CD4-positive, alpha-beta T cell treated with Interleukin-4 for 1 hour (primary cell): ENCODE results near the gene BCAR1.
"Not testable (repeated sequence)": the region's sequence is repeated elsewhere in the genome, so short reads cannot be mapped to it uniquely, and the experiment has no call there.

Source experiments
- DNase-seq, 2 donors: peaks; one replicate each; pipeline ENCODE4 v3.0.0-alpha.2; 2020 to 2022

Gene BCAR1

DNA sequence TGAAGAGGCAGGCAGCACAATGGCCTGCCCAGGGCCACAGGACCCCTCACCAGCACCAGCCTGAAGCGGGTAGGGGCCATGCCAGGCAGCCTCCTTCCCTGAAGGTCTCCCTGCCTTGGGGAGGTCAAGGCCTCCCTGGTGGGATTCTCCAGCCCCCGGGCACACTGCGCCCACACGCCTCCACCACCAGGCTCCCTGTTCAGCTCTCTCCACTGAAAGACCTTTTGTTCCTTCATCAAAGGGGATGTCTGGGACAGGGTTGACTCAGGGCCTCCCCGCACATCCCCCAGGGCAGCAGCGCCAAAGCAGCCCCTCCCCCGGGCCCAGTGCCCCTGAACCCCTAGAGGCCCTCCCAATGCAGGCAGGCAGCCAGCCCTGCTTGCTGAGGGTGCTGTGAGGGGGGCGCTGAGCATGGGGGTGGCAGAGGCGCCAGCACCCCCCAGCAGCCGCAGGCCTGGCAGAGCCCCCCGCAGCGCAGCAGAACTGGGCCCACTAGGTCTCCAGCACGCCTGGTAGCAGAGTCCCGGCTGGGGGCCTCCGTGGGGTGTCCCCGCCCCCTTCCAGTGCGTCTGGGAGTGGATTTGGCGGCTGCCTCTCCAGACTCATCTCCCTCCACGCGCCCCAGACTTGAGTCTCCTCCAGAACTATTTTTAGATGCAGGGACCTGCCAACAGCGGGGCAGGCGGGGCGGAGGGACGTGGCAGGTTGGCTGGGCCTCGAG is 13.1 kb downstream of the BCAR1 start:
- no peak for DNase-seq

DNA sequence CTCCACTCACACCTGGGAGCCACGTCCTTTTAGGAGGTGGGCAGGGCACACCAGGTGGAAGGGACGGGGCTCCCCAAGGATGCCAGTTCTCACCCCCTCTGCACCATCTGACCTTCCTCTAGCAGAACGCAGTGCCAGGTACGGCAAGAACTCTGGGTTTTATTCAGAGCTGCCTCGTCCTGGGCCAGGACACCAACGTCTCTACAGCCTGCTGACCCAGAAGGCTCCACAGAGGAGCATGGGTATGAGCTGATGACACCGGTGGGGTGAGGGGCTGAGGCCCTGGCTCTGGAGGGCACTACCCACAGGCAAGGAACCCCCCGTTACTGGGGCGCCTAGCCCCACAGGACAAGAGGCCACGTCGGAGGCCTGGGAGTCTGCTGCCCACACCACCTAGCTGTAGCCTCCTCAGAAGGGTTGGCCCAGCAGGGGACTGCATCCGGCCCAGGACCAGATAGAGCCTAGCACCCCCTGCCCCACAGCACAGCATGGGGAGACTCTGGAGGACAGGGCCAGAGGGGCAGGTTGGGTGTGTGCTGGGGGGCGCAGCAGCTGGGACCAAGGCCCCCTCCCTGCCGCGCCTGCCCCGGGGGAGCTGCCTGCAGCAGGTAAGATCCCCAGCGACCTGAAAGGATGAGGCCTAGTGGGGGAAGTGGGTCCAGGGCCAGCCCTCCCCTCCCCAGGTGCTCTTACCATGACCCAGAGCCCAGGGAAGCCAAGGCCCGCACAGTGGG is 13.9 kb downstream of the BCAR1 start:
- no peak for DNase-seq

DNA sequence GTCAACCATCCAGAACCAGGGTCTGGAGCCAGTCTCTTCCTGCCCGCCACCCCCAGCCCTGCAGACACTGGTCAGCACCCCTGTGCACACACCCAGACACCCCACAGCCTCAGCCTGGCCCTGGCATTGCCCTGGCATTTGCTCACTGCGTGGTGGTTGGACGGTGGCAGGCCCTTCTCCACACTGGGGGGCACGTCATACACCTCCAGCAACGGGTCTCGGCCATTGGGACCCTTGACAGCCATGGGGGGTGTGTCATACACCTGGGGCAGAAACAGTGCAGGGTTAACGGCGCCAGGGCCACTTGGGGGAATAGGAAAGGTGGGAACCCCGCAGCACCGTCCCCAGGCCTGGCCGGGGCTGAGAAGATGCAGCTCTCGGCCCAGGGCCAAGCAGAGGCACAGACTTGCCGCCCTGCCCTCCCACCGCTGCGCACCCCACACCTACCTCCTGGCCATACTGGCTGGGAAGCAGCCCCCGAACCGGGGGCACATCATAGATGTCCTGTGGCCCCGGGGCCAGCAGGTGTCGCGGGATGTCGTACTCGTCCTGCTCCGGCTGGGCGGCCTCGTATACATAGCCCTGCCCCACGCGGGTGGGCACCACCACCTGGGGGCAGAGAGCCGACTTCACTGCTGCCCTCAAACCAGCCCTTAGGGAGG is 14.6 kb downstream of the BCAR1 start:
- DNase-seq = no peak

DNA sequence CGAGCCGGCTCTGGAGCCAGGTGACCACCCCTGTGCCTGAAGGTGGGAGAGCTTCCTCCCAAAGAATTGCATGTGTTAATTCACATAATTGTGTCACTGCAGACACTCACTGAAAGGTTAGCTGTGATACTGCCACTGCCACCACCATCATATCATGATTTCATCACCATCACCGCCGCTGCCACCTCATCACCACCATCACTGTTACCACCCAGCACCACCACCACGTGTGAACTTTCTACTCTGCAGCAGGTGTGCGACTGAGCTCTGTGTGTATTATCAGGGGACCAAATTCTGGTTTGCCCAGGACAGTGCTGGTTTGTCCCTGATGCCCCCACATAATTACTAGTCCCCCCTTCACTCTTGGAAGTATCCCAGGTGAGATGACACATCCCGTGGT is 15.2 kb downstream of the BCAR1 start:
- DNase-seq = no peak

DNA sequence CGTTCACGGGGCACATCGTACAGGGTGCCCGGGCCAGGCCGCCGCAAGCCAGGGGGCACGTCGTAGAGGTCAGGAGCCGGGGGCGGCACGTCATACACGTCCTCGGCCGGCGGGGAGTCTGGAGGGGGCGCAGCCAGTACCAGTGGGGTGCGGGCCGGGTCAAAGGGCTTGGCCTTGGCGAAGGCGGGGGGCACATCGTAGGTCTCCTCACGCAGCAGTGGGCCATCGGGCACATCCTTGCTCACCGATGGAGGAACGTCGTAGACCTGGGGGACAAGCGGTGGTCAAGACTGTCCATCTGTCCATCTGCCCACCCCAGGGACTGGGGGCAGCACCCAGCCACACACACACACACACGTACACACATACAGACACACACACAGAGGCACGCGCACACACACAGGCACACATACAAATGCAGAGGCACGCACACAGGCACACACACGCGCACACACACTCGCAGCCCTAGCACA is 15.7 kb downstream of the BCAR1 start:
- no peak for DNase-seq

DNA sequence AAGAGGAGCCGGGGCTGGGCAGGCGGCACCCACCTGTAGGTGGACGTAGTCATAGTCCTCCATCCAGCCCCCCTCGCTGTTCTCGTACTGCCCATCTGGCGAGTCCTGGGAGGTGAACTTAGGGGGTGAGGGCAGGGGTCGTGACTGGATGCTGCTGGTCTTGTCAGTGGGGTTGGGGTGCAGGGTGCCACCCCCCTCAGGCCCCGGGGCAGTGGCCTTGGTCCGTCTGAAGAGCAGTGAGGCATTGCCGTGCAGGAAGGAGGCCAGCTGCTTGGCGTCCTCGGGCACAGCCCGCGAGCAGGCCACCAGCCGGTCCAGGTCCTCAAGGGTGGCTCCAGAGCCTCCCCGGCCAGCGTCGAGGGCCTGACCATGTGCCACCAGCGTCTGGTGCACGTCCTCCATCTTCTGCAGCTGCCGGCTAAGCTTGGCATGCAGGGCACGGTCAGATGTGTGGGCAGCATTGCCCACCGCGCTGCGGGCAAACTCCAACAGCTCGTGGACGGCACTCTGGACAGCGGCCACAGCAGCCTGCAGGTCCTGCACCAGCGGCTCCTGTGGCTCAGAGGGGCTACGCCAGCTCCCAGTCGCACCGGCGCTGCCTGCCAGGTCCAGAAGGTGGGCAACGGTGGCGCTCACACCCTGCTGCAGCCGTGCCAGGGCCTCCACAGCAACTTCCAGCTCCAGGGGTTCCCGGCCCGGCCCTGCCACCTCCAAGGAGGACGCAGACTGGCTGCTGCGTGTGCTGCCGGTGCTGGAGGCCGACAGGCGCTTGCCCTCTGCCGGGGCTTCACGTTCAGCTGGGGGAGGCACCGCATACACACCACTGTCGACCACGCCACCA is 16.3 kb downstream of the BCAR1 start:
- DNase-seq = no peak

DNA sequence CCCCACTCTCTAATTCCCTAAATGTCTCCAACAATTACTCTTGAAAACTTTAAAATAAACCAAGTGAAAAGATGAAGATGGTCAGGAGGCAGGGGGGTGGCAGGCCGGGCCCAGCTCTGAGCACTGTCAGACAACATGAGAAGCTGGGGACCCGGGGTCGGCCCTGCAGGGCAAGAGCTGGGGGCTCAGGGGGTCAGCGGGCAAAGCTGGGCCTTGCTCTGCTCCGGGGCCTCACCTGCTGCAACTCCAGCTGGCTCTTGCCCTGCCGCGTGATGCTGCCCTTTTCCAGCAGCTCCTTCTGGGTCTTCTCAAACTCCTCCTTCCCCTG is 17.8 kb downstream of the BCAR1 start:
- no peak for DNase-seq

DNA sequence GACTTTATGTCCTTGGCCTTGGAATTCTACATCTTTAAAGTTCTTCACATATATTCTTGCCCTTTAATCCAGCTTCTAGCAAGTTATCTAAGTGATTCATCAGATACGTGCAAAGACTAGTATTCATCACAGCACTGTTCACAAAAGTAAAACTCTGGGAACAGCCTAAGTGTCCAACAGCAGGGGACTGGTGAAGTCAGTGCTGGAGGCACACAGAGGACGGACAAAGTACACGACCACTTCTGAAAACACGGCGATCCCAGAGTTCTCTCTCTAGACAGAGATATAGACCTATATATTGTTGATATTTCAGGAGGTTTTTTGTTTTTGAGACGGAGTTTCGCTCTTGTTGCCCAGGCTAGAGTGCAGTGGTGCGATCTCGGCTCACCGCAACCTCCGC is 19.9 kb downstream of the BCAR1 start:
- no peak for DNase-seq

DNA sequence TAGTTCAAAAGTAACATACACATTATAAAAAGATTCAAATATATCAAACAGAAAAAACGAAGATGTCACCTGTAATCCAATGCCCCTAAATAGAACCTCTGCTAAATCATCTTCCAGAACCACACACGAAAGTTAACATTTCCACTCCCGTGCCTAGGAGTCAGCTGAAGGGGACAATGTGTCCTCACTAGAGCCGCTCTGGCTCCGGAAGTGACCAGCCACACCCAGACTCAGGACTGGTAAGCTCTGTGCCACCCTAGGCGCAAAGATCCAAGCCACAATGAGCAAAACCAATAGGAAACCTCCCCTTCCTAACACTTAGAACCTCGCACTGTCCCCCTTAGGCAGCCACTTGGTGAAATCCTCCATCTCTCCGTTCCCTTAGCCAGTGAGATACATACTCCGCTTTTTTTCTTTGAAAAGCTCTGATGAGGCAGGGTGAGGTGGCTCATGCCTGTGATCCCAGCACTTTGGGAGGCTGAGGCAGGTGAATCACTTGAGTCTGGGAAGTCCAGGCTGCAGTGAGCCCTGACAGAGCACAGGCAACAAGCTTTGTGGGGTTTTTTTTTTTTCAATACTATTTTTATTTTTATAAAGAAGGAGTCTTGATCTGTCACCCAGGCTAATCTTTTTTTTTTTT is 20.8 kb downstream of the BCAR1 start:
- DNase-seq = no peak

DNA sequence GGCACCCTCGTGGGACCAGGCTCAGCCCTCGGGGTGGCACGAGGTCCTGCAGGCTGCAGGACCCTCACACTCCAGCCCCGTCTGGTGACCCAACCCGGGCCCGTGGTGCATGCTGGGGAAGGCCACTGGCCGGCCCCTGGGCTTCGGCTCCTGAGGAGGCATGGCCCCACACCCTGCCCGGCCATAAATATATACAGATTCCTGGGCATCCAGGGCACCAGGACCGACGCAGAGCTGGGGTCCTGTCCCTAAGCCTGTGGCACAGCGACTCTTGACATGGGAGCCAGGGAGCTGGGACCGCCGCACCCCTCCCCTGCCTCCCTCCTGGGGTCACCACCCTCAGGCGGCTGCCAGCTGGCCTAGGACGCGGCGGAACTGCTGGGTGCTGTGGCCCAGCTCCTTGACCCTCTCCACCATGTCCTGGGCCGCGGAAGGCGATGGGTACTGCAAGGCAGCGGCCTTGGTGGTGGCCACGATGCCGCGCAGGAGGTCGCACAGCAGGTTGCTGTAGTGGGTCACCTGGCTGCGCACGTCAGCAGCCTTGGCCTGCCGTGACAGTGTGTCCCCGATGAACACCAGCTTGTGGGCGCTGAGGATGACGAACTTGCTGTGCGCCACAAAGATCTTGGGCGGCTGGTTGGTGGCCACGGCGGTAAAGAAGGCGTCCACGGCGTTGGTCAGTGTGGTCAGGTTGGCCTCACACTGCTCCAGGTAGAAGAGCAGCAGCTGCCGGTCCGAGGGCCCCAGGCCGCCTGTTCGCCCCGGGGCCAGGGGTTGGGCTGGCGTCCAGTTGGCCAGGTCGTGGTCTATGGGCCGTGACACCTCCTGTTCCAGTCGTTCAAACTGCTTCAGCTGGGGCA is 22.0 kb downstream of the BCAR1 start:
- DNase-seq = no peak

DNA sequence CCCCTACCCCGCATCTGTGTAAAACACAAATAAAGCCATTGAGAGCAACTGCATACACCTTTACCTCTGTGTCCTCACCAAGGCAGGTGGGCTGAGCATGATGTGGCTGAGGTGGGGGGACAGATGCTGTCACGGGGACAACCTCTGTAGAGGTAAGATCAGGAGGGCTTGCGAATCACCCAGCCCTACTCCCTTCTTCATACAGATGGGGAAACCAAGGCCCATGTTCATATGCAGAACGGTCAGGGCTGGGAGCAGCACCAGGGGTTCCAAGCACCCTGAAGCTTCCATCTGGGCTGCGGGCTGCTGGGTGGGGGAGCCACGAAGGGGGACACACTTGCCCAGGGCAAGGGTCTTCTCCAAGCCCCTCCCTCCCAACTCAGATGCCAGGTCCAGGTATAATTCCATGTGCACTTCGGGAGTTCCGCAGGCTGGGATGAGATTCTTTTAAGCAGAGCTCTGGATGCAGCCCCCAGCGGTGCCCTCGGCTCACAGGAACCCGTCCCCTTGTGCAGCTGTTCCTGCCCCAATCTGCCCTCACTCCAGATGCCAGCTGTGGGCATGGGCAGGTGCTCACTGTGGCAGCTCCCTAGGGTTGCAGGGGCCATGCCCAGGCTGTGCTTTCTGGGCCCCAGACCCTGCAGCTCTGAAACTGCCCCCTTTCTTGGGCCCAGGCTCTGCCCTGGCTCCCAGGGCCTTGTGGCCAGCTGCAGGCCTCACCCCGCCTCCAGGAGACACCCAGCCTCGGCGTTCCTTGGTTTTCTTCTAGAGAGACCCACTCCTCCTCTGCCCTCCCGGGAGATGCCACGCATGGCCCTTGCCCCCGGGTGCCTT is 23.1 kb downstream of the BCAR1 start:
- DNase-seq = no peak

DNA sequence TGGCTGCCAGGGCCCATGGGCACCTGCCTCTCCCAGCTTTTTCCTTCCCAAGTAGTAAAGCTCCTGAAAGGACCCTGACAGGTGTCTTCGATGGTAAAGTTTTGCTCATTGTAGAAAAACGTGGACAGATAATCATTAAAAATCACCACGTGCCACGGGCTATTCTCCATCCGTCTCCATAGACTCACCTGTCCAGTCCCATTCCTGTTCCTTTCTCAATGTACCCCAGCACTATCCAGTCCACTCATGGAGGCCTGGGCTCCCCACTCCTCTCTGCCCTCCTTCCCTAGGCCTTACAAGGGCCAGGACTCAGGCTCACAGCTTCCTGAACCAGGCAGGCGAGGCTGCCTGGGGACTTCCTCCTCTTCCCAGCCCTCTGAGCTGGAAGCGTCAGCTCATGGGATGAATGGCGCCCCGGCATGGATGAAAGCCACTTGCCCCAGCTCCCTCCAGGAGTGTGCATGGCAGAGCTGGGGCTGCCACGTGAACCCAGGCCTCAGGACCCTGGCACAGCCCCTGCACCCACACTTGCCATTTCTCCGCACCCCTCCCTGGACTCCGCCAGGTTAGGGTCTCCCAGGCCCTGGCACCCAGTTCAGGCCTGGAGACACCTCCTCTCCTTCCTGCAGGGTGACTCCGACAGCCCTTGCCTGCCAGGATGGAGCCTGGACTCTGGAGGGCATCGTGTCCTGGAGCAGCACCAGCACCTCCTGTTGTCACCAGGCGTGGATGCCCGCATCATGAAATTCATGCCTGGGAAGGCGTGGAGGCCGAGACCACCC is 23.9 kb downstream of the BCAR1 start:
- DNase-seq = no peak

DNA sequence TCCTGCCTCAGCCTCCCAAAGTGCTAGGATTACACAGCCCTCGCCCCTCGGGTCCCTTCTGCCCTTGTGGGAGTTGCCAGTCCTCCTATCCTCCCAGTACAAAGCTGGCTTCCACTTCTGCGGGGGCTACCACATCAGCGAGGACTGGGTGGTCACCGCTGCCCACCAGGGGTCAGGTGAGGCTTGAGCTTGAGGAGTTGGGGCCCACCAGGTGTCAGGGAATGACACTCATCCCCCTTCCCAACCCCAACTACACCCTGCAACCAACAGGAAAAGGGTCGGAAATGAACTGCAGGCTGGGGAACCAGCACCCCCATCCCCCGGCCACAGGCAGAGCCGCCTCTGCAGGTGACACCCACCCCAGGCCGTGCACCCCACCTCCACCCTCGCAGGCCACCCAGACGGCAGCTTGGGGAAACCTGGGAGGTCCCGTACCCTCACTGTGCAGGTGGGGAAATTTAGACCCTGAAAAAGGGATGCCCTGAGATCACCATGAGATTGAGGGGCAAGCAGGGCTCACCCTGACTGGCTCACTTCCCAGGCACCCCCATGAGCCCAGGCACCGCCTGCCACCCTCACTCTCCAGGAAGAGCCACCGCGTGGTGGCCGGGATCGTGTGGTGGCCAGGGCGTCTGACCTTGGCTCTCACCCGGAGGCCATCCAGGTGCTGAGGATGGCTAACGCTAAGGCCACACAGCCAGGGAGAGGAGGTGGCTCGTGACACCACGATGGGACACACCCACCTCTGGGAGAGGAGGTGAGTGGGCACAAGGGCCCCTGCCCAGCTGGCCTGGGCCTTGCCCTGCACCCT is 24.7 kb downstream of the BCAR1 start:
- DNase-seq = no peak

DNA sequence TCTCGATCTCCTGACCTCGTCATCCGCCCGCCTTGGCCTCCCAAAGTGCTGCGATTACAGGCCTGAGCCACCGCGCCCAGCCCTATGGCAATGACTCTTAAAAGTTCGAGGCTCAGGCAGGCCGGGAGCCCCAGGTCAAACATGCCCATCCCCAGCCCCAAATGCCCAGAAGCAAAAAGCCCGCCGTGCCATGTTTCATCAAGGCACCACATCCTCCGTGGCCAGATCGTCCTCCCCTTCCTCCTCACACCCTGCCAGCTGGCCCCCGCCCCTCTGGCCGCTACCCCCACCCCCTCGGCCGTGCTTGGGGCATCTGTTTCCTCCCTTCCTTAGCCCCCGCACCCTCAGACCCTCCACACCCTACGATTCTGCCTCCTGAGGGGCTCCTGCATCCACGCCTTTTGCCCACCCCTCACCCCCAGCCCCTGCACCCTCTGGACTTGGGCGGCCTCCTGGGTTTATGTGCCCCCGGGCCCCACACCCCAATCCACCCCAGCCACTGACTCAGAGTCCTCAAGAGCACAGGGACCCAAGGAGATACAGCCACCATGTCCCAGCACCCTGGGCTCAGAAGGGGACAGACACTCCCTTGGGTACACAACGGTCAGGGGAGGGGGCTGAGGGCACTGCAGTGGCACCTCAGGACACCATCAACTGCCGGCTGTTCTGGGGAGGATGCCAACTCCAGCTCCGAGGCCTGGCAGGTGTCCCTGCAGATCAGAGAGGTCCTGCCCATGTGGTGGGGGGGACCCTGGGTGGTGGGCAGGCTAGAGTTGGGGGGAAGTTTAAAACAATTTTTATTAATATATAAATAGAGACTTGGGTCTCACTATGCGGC is 25.5 kb downstream of the BCAR1 start:
- DNase-seq = no peak

DNA sequence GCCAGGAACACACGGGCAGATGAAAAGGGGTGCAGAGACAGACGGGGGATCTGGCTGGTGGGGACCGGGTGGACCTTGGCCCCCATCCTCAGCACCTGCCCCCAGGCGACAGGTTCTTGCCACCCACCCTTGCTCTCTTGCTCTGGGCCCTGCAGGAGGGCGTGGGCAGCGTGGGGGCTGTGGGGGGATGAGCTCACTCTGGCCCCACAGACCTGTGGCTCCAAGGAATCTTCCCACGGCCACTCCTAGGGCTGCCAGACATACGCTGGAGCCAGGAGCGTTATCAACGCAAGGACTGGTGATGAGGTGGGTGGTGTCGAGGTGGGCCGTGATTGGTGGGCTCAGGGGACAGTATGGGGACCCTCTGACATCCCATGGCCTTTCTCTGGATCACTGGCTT is 26.3 kb downstream of the BCAR1 start:
- DNase-seq = no peak

DNA sequence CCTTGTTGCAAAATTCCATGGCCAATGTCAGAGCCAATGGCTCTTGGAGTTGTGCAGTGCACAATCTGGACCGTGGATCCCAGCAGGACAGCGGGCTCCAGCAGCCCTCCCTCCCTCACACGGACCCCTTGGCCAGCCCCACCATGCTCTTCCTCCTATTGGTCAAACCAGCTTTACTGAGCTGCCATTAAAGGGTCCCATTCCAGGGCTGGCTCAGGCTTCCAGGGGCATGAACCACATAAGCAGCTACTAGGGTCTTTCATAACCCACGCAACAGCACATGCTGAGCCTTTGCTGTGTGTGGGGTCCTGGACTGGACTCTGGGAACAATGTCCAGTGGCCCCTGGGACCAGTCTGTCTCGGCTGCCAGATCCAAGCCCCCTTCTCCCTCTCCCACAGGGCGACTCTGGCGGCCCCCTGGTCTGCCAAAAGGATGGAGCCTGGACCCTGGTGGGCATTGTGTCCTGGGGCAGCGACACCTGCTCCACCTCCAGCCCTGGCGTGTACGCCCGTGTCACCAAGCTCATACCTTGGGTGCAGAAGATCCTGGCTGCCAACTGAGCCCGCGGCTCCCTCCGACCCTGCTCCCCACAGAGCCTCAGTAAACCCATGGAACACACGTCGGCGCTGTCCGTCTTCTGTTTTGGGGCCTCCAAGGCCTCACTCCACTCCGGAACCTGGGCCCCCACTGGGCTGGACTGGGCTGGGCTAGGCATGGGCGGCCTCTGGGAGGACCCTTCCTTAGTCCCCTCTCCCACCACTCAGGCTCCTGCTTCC is 26.9 kb downstream of the BCAR1 start:
- no peak for DNase-seq

DNA sequence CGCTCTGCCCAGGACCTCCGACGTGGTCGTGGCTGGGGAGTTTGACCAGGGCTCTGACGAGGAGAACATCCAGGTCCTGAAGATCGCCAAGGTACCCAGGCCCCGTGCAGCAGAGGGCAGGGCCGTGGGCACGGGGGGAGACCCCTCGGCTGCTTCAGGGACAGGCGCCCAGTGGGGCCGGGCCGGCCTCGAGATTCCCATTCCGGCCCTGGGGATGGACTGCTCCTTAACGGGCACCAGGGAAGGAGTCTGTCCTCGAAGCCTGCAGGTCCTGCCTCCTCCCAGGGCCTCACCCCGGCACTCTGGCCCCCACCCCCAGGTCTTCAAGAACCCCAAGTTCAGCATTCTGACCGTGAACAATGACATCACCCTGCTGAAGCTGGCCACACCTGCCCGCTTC is 28.3 kb downstream of the BCAR1 start:
- not testable (repeated sequence) for DNase-seq
